ENCODE results near the gene WFDC12. TPM values are rescaled to one million over a fixed set of nuclear protein-coding genes. Genes with fewer than 3 reads are reported as not detected.

The WFDC12 gene
- total RNA-seq, 1 experiment from 2014 or later: not detected

- no peaks in the 10 kb centered on the region for H3K4me1 ChIP-seq (ENCODE audit: insufficient read depth, low read length)
- no TSS peak for BruUV-seq (replicated peaks)
- H3K27ac ChIP-seq (ENCODE audit: low read length): no peak overlapping the region
- H3K4me3 ChIP-seq (ENCODE audit: low read length): no peak overlapping the region
- H3K9me2 ChIP-seq (replicated peaks; ENCODE audit: low read length): no peaks in the 10 kb centered on the region
- H3K9ac ChIP-seq (ENCODE audit: low read length): no peak overlapping the region
- no peaks in the 10 kb centered on the region for H3K27me3 ChIP-seq (ENCODE audit: low read length)
- no peaks in the 10 kb centered on the region for H4K20me1 ChIP-seq (ENCODE audit: low read length)
- DNase-seq: no peak
- POLR2A ChIA-PET (ENCODE audit: unreplicated experiment): no interaction called here
- no peaks in the 10 kb centered on the region for H3K79me2 ChIP-seq (ENCODE audit: low read length)
- CTCF ChIA-PET: interaction anchor here (0.5 kb wide), 1 partner anchor 21 kb away, joined by 3 read pairs; no protein-coding TSS in a partner anchor
- H3F3A ChIP-seq (ENCODE audit: low read length, unreplicated experiment): no peaks in the 10 kb centered on the region
- no peak overlapping the region for H3K4me2 ChIP-seq (ENCODE audit: low read length)
- H3K36me3 ChIP-seq (ENCODE audit: low read depth, low read length): no peaks in the 10 kb centered on the region
- no peaks in the 10 kb centered on the region for H3K9me3 ChIP-seq (ENCODE audit: low read length)
- intact Hi-C loops (cut with micrococcal nuclease): no loop called here
- no peak for ATAC-seq
- TF ChIP-seq EZH2 (IDR thresholded peaks at IDR 0.05; ENCODE audit: low read length, unreplicated experiment): no peak
- no peak for TF ChIP-seq EZH2phosphoT487 (IDR thresholded peaks at IDR 0.05; ENCODE audit: borderline replicate concordance, low read length)
- no peak for TF ChIP-seq CTCF (conservative IDR thresholded peaks at IDR 0.05; ENCODE audit: low read depth, low read length)
- no peak overlapping the region for H2AFZ ChIP-seq (ENCODE audit: low read length)
Observed at GRCh38 chr20:45113865-45114264, 10.4 kb downstream of the WFDC12 start.

- no peak for TF ChIP-seq EZH2 (IDR thresholded peaks at IDR 0.05; ENCODE audit: low read length, unreplicated experiment)
- TF ChIP-seq CTCF (conservative IDR thresholded peaks at IDR 0.05; ENCODE audit: low read depth, low read length): no peak
- no peak for TF ChIP-seq EZH2phosphoT487 (IDR thresholded peaks at IDR 0.05; ENCODE audit: borderline replicate concordance, low read length)
- Histone ChIP-seq H3K4me3 (ENCODE audit: low read length) (no peak overlapping the region), H3K4me1 (ENCODE audit: insufficient read depth, low read length) (no peaks in the 10 kb centered on the region), H2AFZ (ENCODE audit: low read length) (no peak overlapping the region), H3K4me2 (ENCODE audit: low read length) (no peak overlapping the region), H3K36me3 (ENCODE audit: low read depth, low read length) (no peaks in the 10 kb centered on the region), H4K20me1 (ENCODE audit: low read length) (no peaks in the 10 kb centered on the region), H3F3A (ENCODE audit: low read length, unreplicated experiment) (no peaks in the 10 kb centered on the region), H3K9me3 (ENCODE audit: low read length) (no peaks in the 10 kb centered on the region), H3K9me2 (replicated peaks; ENCODE audit: low read length) (no peaks in the 10 kb centered on the region), H3K27me3 (ENCODE audit: low read length) (no peaks in the 10 kb centered on the region), H3K9ac (ENCODE audit: low read length) (no peak overlapping the region), H3K79me2 (ENCODE audit: low read length) (no peaks in the 10 kb centered on the region), H3K27ac (ENCODE audit: low read length) (no peak overlapping the region)
- ATAC-seq (no peak), DNase-seq (no peak)
- BruUV-seq (replicated peaks): no TSS peak
- ChIA-PET CTCF (interaction anchor here (0.6 to 2.4 kb wide), 2 partner anchors 8 to 69 kb away, joined by 3 to 8 read pairs; no protein-coding TSS in a partner anchor), POLR2A (ENCODE audit: unreplicated experiment) (no interaction called here)
- intact Hi-C loops (cut with micrococcal nuclease): no loop called here
Observed at GRCh38 chr20:45112754-45113153, 11.5 kb downstream of the WFDC12 start.

GRCh38 chr20:45111799-45112471 lies 12.3 kb downstream of the WFDC12 start:
- ChIA-PET CTCF (interaction anchor here (0.6 to 2.4 kb wide), 5 partner anchors 16 to 312 kb away, joined by 3 to 8 read pairs (median 4); no protein-coding TSS in a partner anchor), POLR2A (ENCODE audit: unreplicated experiment) (no interaction called here)
- no peak overlapping the region for H3K27ac ChIP-seq (ENCODE audit: low read length)
- H4K20me1 ChIP-seq (ENCODE audit: low read length): no peaks in the 10 kb centered on the region
- no peak overlapping the region for H3K4me3 ChIP-seq (ENCODE audit: low read length)
- DNase-seq (peak; percentile 45), ATAC-seq (peak; percentile 23; the same call in 1 of the 2 replicates)
- H3K9me3 ChIP-seq (ENCODE audit: low read length): no peaks in the 10 kb centered on the region
- H3K9me2 ChIP-seq (replicated peaks; ENCODE audit: low read length): no peaks in the 10 kb centered on the region
- no peaks in the 10 kb centered on the region for H3K36me3 ChIP-seq (ENCODE audit: low read depth, low read length)
- no peak overlapping the region for H3K4me2 ChIP-seq (ENCODE audit: low read length)
- no peak overlapping the region for H2AFZ ChIP-seq (ENCODE audit: low read length)
- no peak overlapping the region for H3K9ac ChIP-seq (ENCODE audit: low read length)
- TF ChIP-seq EZH2 (IDR thresholded peaks at IDR 0.05; ENCODE audit: low read length, unreplicated experiment) (no peak), EZH2phosphoT487 (IDR thresholded peaks at IDR 0.05; ENCODE audit: borderline replicate concordance, low read length) (no peak), CTCF (conservative IDR thresholded peaks at IDR 0.05; ENCODE audit: low read depth, low read length) (peak; percentile 85)
- H3K27me3 ChIP-seq (ENCODE audit: low read length): no peaks in the 10 kb centered on the region
- no peaks in the 10 kb centered on the region for H3K4me1 ChIP-seq (ENCODE audit: insufficient read depth, low read length)
- BruUV-seq (replicated peaks): no TSS peak
- H3F3A ChIP-seq (ENCODE audit: low read length, unreplicated experiment): no peaks in the 10 kb centered on the region
- intact Hi-C loops (cut with micrococcal nuclease): no loop called here
- H3K79me2 ChIP-seq (ENCODE audit: low read length): no peaks in the 10 kb centered on the region
